SK-N-SH treated with all-trans-retinoic acid at 6 μM for 48 hours (cell line): ENCODE measurements around the gene ECE1.

Source experiments
- ATAC-seq: fragments of 200-7000 bp; cut with Tn5 transposase; 3 replicates; pipeline ENCODE4 v1.9.1; 2020; ENCODE audit warnings: mild to moderate bottlenecking, moderate library complexity
- ARNTL ChIP-seq: fragments of 450-650 bp; formaldehyde crosslinking; IDR thresholded peaks from 2 replicates; pipeline ENCODE4 v1.5.0; 2020; ENCODE audit warnings: low read depth, mild to moderate bottlenecking, moderate library complexity, borderline replicate concordance
- BACH2 ChIP-seq: fragments of 250-450 bp; sonication (Bioruptor Pico); IDR thresholded peaks from 2 replicates; pipeline ENCODE4 v1.9.0; 2021; ENCODE audit warnings: mild to moderate bottlenecking, borderline replicate concordance
- CREB5 ChIP-seq: fragments of 250-450 bp; sonication (Bioruptor Pico); IDR thresholded peaks from 2 replicates; pipeline ENCODE4 v1.5.1; 2020; ENCODE audit warnings: low read depth, mild to moderate bottlenecking, moderate library complexity
- CSDC2 ChIP-seq: fragments of 250-450 bp; sonication (Bioruptor Pico); IDR thresholded peaks from 2 replicates; pipeline ENCODE4 v1.5.0; 2020; ENCODE audit warnings: mild to moderate bottlenecking, moderate library complexity
- ESRRG ChIP-seq: fragments of 250-450 bp; sonication (Bioruptor Pico); IDR thresholded peaks from 2 replicates; pipeline ENCODE4 v1.6.1; 2021; ENCODE audit warnings: mild to moderate bottlenecking
- GLIS3 ChIP-seq: fragments of 250-450 bp; sonication (Bioruptor Pico); IDR thresholded peaks from 2 replicates; pipeline ENCODE4 v1.5.0; 2020; ENCODE audit warnings: mild to moderate bottlenecking, moderate library complexity
- ISL1 ChIP-seq: fragments of 250-450 bp; sonication (Bioruptor Pico); IDR thresholded peaks from 2 replicates; pipeline ENCODE4 v2.1.2; 2022; ENCODE audit warnings: mild to moderate bottlenecking, moderate library complexity
- OSR1 ChIP-seq: fragments of 250-450 bp; sonication (Bioruptor Pico); IDR thresholded peaks from 2 replicates; pipeline ENCODE4 v1.8.0; 2022; ENCODE audit warnings: moderate library complexity, mild to moderate bottlenecking, inconsistent platforms
- POU6F1 ChIP-seq: fragments of 250-450 bp; sonication (Bioruptor Pico); IDR thresholded peaks from 2 replicates; pipeline ENCODE4 v1.8.0; 2021; ENCODE audit warnings: low read depth, mild to moderate bottlenecking, moderate library complexity, borderline replicate concordance
- PPARA ChIP-seq: fragments of 250-450 bp; sonication (Bioruptor Pico); IDR thresholded peaks from 2 replicates; pipeline ENCODE4 v1.5.0; 2020; ENCODE audit warnings: mild to moderate bottlenecking, borderline replicate concordance
- RARB ChIP-seq: fragments of 250-450 bp; sonication (Bioruptor Pico); IDR thresholded peaks from 2 replicates; pipeline ENCODE4 v1.8.0; 2021; ENCODE audit warnings: mild to moderate bottlenecking, moderate library complexity
- TCF4 ChIP-seq: fragments of 250-450 bp; sonication (Bioruptor Pico); IDR thresholded peaks from 2 replicates; pipeline ENCODE4 v1.8.0; 2021; ENCODE audit warnings: mild to moderate bottlenecking, moderate library complexity, borderline replicate concordance
- TOX ChIP-seq: fragments of 250-450 bp; sonication (Bioruptor Pico); IDR thresholded peaks from 2 replicates; pipeline ENCODE4 v1.8.0; 2021; ENCODE audit warnings: mild to moderate bottlenecking, moderate library complexity, borderline replicate concordance
- TSHZ2 ChIP-seq: fragments of 250-450 bp; sonication (Bioruptor Pico); IDR thresholded peaks from 2 replicates; pipeline ENCODE4 v1.5.0; 2020; ENCODE audit warnings: mild to moderate bottlenecking, moderate library complexity
- ZFP3 ChIP-seq: fragments of 250-450 bp; sonication (Bioruptor Pico); IDR thresholded peaks from 2 replicates; pipeline ENCODE4 v1.5.0; 2020; ENCODE audit warnings: mild to moderate bottlenecking, moderate library complexity
- ZFP30 ChIP-seq: fragments of 450-650 bp; formaldehyde crosslinking; IDR thresholded peaks from 2 replicates; pipeline ENCODE4 v1.5.0; 2022; ENCODE audit warnings: mild to moderate bottlenecking, moderate library complexity
- ZNF565 ChIP-seq: fragments of 450-650 bp; formaldehyde crosslinking; conservative IDR thresholded peaks from 2 replicates; pipeline ENCODE4 v1.5.0; 2020; ENCODE audit warnings: low read depth, mild to moderate bottlenecking, moderate library complexity
- ZNF70 ChIP-seq: fragments of 450-650 bp; formaldehyde crosslinking; IDR thresholded peaks from 2 replicates; pipeline ENCODE4 v1.5.0; 2020; ENCODE audit warnings: mild to moderate bottlenecking, moderate library complexity
- ZNF8 ChIP-seq: fragments of 450-650 bp; formaldehyde crosslinking; IDR thresholded peaks from 2 replicates; pipeline ENCODE4 v1.5.0; 2020; ENCODE audit warnings: mild to moderate bottlenecking, moderate library complexity

Gene ECE1

GRCh38 chr1:21268281-21269239, 21.7 kb downstream of the ECE1 start (continued):
- TF ChIP-seq TSHZ2: no peak
- TF ChIP-seq OSR1 (CRISPR knock-in tag): no peak

GRCh38 chr1:21267191-21268077, 22.8 kb downstream of the ECE1 start:
- TF ChIP-seq CREB5 (CRISPR knock-in tag) (no peak), RARB (no peak), ZNF565 (CRISPR knock-in tag) (no peak), ISL1 (CRISPR knock-in tag) (no peak), ZNF8 (CRISPR knock-in tag) (no peak), ARNTL (CRISPR knock-in tag) (no peak), ESRRG (no peak), PPARA (CRISPR knock-in tag) (no peak), GLIS3 (no peak), ZNF70 (CRISPR knock-in tag) (no peak), TCF4 (no peak), TOX (CRISPR knock-in tag) (no peak), TSHZ2 (no peak), ZFP30 (no peak)
- TF ChIP-seq, all 23 proteins: peak for 0
- ATAC-seq: no peak

- no peak for ATAC-seq
- TF ChIP-seq ZFP30: no peak
- no peak for TF ChIP-seq RARB
- no peak for TF ChIP-seq TSHZ2
- no peak for TF ChIP-seq TCF4
- TF ChIP-seq BACH2 (CRISPR knock-in tag): no peak
- no peak for TF ChIP-seq POU6F1
- no peak for TF ChIP-seq ISL1 (CRISPR knock-in tag)
- no peak for TF ChIP-seq ZNF565 (CRISPR knock-in tag)
- TF ChIP-seq ZNF70 (CRISPR knock-in tag): no peak
- TF ChIP-seq CREB5 (CRISPR knock-in tag): no peak
- TF ChIP-seq ZFP3: no peak
- no peak for TF ChIP-seq CSDC2 (CRISPR knock-in tag)
These were observed 24.0 kb downstream of the ECE1 start for GRCh38 chr1:21266119-21266774.
